22Rv1 (cell line): ENCODE measurements around the gene NKIRAS2.

ENCODE experiments used
- ZFX ChIP-seq: fragments of 450-650 bp; IDR thresholded peaks from 2 replicates; pipeline ENCODE4 v1.6.1; 2017; ENCODE audit warnings: antibody characterized with exemption, borderline replicate concordance
- TF ChIP-seq, protein P1 (sequence below): fragments of 450-650 bp; IDR thresholded peaks from 2 replicates; pipeline ENCODE4 v1.5.1; 2017; ENCODE audit warnings: mild to moderate bottlenecking

DNA sequence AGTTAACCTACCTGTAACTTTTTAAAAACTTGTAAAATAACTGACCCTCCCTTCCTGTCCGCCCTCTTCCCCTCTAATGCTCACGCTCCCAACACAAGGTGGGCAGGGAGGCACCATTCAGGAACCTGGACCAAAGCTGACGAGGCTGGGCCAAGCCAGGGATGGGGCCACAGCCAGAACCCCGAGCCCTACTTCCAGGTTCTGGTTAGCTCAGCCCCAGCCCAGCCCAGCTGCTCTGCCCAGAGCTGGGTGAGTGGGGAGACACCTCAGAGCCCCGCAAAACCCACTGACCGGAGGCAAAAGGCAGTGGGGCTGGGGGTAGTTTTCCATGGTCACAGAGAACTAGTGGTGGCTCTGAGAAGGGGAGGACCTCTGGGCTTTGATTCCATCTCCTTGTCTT lies 45.9 kb upstream of the NKIRAS2 start:
- TF ChIP-seq, protein P1, sequence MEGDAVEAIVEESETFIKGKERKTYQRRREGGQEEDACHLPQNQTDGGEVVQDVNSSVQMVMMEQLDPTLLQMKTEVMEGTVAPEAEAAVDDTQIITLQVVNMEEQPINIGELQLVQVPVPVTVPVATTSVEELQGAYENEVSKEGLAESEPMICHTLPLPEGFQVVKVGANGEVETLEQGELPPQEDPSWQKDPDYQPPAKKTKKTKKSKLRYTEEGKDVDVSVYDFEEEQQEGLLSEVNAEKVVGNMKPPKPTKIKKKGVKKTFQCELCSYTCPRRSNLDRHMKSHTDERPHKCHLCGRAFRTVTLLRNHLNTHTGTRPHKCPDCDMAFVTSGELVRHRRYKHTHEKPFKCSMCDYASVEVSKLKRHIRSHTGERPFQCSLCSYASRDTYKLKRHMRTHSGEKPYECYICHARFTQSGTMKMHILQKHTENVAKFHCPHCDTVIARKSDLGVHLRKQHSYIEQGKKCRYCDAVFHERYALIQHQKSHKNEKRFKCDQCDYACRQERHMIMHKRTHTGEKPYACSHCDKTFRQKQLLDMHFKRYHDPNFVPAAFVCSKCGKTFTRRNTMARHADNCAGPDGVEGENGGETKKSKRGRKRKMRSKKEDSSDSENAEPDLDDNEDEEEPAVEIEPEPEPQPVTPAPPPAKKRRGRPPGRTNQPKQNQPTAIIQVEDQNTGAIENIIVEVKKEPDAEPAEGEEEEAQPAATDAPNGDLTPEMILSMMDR, result no peak
- no peak for TF ChIP-seq ZFX
